H1 (cell line): ENCODE measurements around the gene ME3. TPM values are rescaled to one million over a fixed set of nuclear protein-coding genes. Genes with fewer than 3 reads are reported as not detected.

Source experiments
- CTCF ChIA-PET: fragments of 300-600 bp; sonication (Branson Sonifier 250); formaldehyde crosslinking; loops from one replicate; lab custom pipeline; 2021; ENCODE audit not compliant: partially characterized antibody; lab: Charles Lee
- POLR2A ChIA-PET: fragments of 300-600 bp; sonication (Branson Sonifier 250); formaldehyde crosslinking; loops from one replicate; lab custom pipeline; 2021; ENCODE audit warnings: inconsistent platforms; ENCODE audit not compliant: partially characterized antibody; lab: Charles Lee
- DNase-seq, 2 experiments: peaks; one replicate each; pipeline versions ENCODE4 v3.0.0 to v3.0.0-alpha.2; 2010 to 2022; ENCODE audit warnings: low spot score in 2 of 2, low read depth in 1 of 2, mixed read lengths in 1 of 2
- FAIRE-seq: peaks from 2 replicates; lab custom pipeline; 2011; peaks lifted over from hg19 to GRCh38; lab: Jason Lieb, UNC
- H2AFZ ChIP-seq: 2 replicates; pipeline ENCODE4 v1.8.1; 2012; ENCODE audit warnings: low read length, inconsistent platforms
- H2AK5ac ChIP-seq: 2 replicates; pipeline ENCODE4 v1.6.1; 2013; ENCODE audit warnings: low read depth, low read length
- H2BK120ac ChIP-seq: replicated peaks from 2 replicates; pipeline ENCODE3; 2013; ENCODE audit warnings: low read depth, low read length, inconsistent platforms
- H2BK12ac ChIP-seq: 2 replicates; pipeline ENCODE4 v1.6.1; 2013; ENCODE audit warnings: low read depth, low read length
- H2BK15ac ChIP-seq: 2 replicates; pipeline ENCODE4 v1.6.1; 2013; ENCODE audit warnings: low read length
- H2BK20ac ChIP-seq: 2 replicates; pipeline ENCODE4 v1.6.1; 2013; ENCODE audit warnings: low read length
- H2BK5ac ChIP-seq: 2 replicates; pipeline ENCODE4 v1.6.1; 2013; ENCODE audit warnings: low read depth, low read length
- H3K14ac ChIP-seq: 2 replicates; pipeline ENCODE4 v1.6.1; 2013; ENCODE audit warnings: inconsistent platforms; ENCODE audit not compliant: insufficient read length
- H3K18ac ChIP-seq: 2 replicates; pipeline ENCODE4 v1.6.1; 2013; ENCODE audit warnings: low read length; ENCODE audit errors: extremely low read depth
- H3K23ac ChIP-seq: 2 replicates; pipeline ENCODE4 v1.6.1; 2013; ENCODE audit warnings: inconsistent platforms; ENCODE audit not compliant: insufficient read length
- H3K23me2 ChIP-seq: 2 replicates; pipeline ENCODE4 v1.6.1; 2013; ENCODE audit warnings: low read depth, low read length
- H3K27ac ChIP-seq: 2 replicates; pipeline ENCODE4 v1.6.1; 2011; ENCODE audit warnings: low read depth, low read length, inconsistent platforms
- H3K27me3 ChIP-seq, 4 experiments: replicated peaks in 1 of 4; 1 replicate in 1 of 4; 2 replicates in 3 of 4; pipeline versions ENCODE4 v1.6.1 to v1.8.1; 2011 to 2013; ENCODE audit warnings: low read length in 3 of 4, mild to moderate bottlenecking in 3 of 4, inconsistent platforms in 2 of 4, mixed read lengths in 2 of 4, moderate library complexity in 1 of 4; ENCODE audit not compliant: control insufficient read depth in 3 of 4, insufficient read depth in 3 of 4; ENCODE audit errors: extremely low read depth in 1 of 4
- H3K36me3 ChIP-seq, 4 experiments: 2 replicates each; pipeline versions ENCODE4 v1.6.1 to v1.8.1; 2011 to 2013; ENCODE audit warnings: mild to moderate bottlenecking in 4 of 4, low read length in 3 of 4, moderate library complexity in 2 of 4, control low read depth in 1 of 4, inconsistent platforms in 1 of 4; ENCODE audit not compliant: insufficient read depth in 4 of 4, control insufficient read depth in 2 of 4
- H3K4ac ChIP-seq: replicated peaks from 2 replicates; pipeline ENCODE3; 2013; ENCODE audit warnings: low read length, low read depth, mixed read lengths, inconsistent platforms; ENCODE audit not compliant: insufficient read length
- H3K4me1 ChIP-seq, 4 experiments: replicated peaks in 1 of 4; 1 replicate in 1 of 4; 2 replicates in 3 of 4; pipeline versions ENCODE4 v1.6.1 to v1.8.1; 2011 to 2013; ENCODE audit warnings: low read length in 3 of 4, inconsistent platforms in 2 of 4, mixed read lengths in 1 of 4; ENCODE audit not compliant: insufficient read depth in 4 of 4, control insufficient read depth in 3 of 4
- H3K4me2 ChIP-seq, 2 experiments: 2 replicates each; pipeline versions ENCODE4 v1.6.1 to v1.8.1; 2011 to 2013; ENCODE audit warnings: low read depth in 2 of 2, low read length in 2 of 2, control low read depth in 1 of 2, inconsistent platforms in 1 of 2, mild to moderate bottlenecking in 1 of 2; ENCODE audit not compliant: insufficient read depth in 1 of 2
- H3K4me3 ChIP-seq, 4 experiments: fragments of 200-600, 300-600 bp in 1 of 4; sonication (generic), shearing (Covaris generic), sonication (Bioruptor Twin) in 1 of 4; 2 replicates each; pipeline versions ENCODE4 v1.5.1 to v1.8.1; 2011 to 2016; ENCODE audit warnings: low read length in 4 of 4, low read depth in 3 of 4, control low read depth in 2 of 4, inconsistent platforms in 2 of 4, mild to moderate bottlenecking in 2 of 4, mixed read lengths in 1 of 4, moderate library complexity in 1 of 4; ENCODE audit not compliant: insufficient read depth in 2 of 4; ENCODE audit errors: extremely low read depth in 1 of 4
- H3K56ac ChIP-seq: replicated peaks from 2 replicates; pipeline ENCODE3; 2013; ENCODE audit warnings: low read depth, mild to moderate bottlenecking, mixed read lengths, low read length, inconsistent platforms; ENCODE audit not compliant: insufficient read length
- H3K79me1 ChIP-seq: 2 replicates; pipeline ENCODE4 v1.6.1; 2013; ENCODE audit warnings: low read depth, low read length, control low read depth
- H3K79me2 ChIP-seq, 2 experiments: 2 replicates each; pipeline versions ENCODE4 v1.6.1 to v1.8.1; 2012 to 2013; ENCODE audit warnings: low read length in 2 of 2, mild to moderate bottlenecking in 2 of 2, inconsistent platforms in 1 of 2; ENCODE audit not compliant: insufficient read depth in 2 of 2, control insufficient read depth in 1 of 2
- H3K9ac ChIP-seq, 4 experiments: replicated peaks in 1 of 4; 1 replicate in 1 of 4; 2 replicates in 3 of 4; pipeline versions ENCODE4 v1.6.1 to v1.8.1; 2011 to 2013; ENCODE audit warnings: low read depth in 3 of 4, low read length in 3 of 4, control low read depth in 2 of 4, mild to moderate bottlenecking in 2 of 4, moderate library complexity in 2 of 4, inconsistent platforms in 1 of 4; ENCODE audit errors: extremely low read depth in 1 of 4
- H3K9me3 ChIP-seq, 2 experiments: 2 replicates each; pipeline versions ENCODE4 v1.6.1 to v1.8.1; 2012 to 2013; ENCODE audit warnings: mild to moderate bottlenecking in 2 of 2, moderate library complexity in 2 of 2, control low read depth in 1 of 2, inconsistent platforms in 1 of 2, low read depth in 1 of 2, low read length in 1 of 2, mixed read lengths in 1 of 2; ENCODE audit not compliant: insufficient read depth in 2 of 2
- H4K20me1 ChIP-seq, 2 experiments: replicated peaks in 1 of 2; 2 replicates each; pipeline versions ENCODE3 to v1.8.1; 2011 to 2013; ENCODE audit warnings: inconsistent platforms in 2 of 2, low read length in 2 of 2, mild to moderate bottlenecking in 1 of 2; ENCODE audit not compliant: insufficient read depth in 2 of 2, control insufficient read depth in 1 of 2
- H4K5ac ChIP-seq: 2 replicates; pipeline ENCODE4 v1.6.1; 2013; ENCODE audit warnings: low read length, low read depth, mixed read lengths, inconsistent platforms; ENCODE audit not compliant: insufficient read length
- H4K8ac ChIP-seq: 2 replicates; pipeline ENCODE4 v1.8.0; 2013; ENCODE audit warnings: mild to moderate bottlenecking, moderate library complexity, low read length, inconsistent platforms; ENCODE audit not compliant: insufficient read depth; ENCODE audit errors: extremely low read depth
- H4K91ac ChIP-seq: replicated peaks from 2 replicates; pipeline ENCODE3; 2013; ENCODE audit warnings: low read length, mixed read lengths, inconsistent platforms; ENCODE audit not compliant: insufficient read length
- KDM1A ChIP-seq: fragments of 200-600, 300-600 bp; sonication (generic); IDR thresholded peaks from 2 replicates; pipeline ENCODE4 v1.7.1; 2016; ENCODE audit warnings: mild to moderate bottlenecking, low read length, borderline replicate concordance
- POLR2A ChIP-seq, 2 experiments: IDR thresholded peaks; 1 replicate in 1 of 2; 2 replicates in 1 of 2; pipeline ENCODE4 v1.6.1; 2011; ENCODE audit warnings: low read depth in 2 of 2, low read length in 2 of 2, mild to moderate bottlenecking in 2 of 2; ENCODE audit errors: control extremely low read depth in 1 of 2
- RNF2 ChIP-seq: fragments of 200-900, 300-1000 bp; sonication (generic); IDR thresholded peaks from 2 replicates; pipeline ENCODE4 v1.7.1; 2016; ENCODE audit warnings: borderline replicate concordance, low read depth, mild to moderate bottlenecking, antibody characterized with exemption, low read length; ENCODE audit not compliant: poor library complexity, severe bottlenecking; ENCODE audit errors: missing control alignments
- RXRA ChIP-seq: IDR thresholded peaks from 2 replicates; pipeline ENCODE4 v1.6.1; 2011; ENCODE audit warnings: low read depth, mild to moderate bottlenecking, low read length, moderate library complexity; ENCODE audit not compliant: insufficient read depth
- ZNF274 ChIP-seq: IDR thresholded peaks from 2 replicates; pipeline ENCODE4 v1.7.0; 2012; ENCODE audit warnings: low read length, borderline replicate concordance; ENCODE audit errors: extremely low read depth
- WGBS, 2 experiments: shearing (Covaris generic) in 1 of 2; methylation state at CpG; one replicate each; pipeline versions ENCODE4 v1.1.6 to v1.1.7; 2013 to 2015; ENCODE audit warnings: low lambda C conversion rate in 2 of 2, mixed read lengths in 2 of 2, inconsistent platforms in 1 of 2, low coverage in 1 of 2, missing lambda C conversion rate in 1 of 2; ENCODE audit not compliant: insufficient replicate concordance in 2 of 2, insufficient coverage in 1 of 2, insufficient read length in 1 of 2; ENCODE audit errors: extremely low coverage in 1 of 2, missing lambda C conversion rate in 1 of 2; 5-methylcytosine and 5-hydroxymethylcytosine counted together
- polyA plus RNA-seq, 7 experiments: library from polyadenylated mRNA; depleted of rRNA in 3 of 7; stranded (reverse) in 5 of 7; unstranded in 2 of 7; fragments of >200 nt in 5 of 7; fragments of 200-250 nt in 2 of 7; gene quantifications; 1 replicate in 5 of 7; 2 replicates in 1 of 7; 4 replicates in 1 of 7; pipeline versions ENCODE4 v1.2.1 to v1.2.3, GENCODE V29; 2011 to 2013; ENCODE audit warnings: missing spikeins in 2 of 7, mixed read lengths in 2 of 7
- total RNA-seq: library from RNA; stranded (reverse); fragmentation: NEBNext Ultra II Directional; extraction: Animal tissue kit (Norgen Biotek cat#: 25700); gene quantifications from 2 replicates; pipeline ENCODE4 v1.2.1, GENCODE V29; 2021

The ME3 gene
- total and polyA plus RNA-seq, 2 of the 8 experiments (the other 6 are each of a cell fraction or from before 2014, with no cell fraction given), result 1.5 to 2.8 TPM

- peaks cover 0 to 4% (median 1%) of the 10 kb centered on the region in 4 experiments; a peak in 2 of 7 replicates for H3K4me1 ChIP-seq
- no peak for FAIRE-seq
- no peak overlapping the region for H2BK120ac ChIP-seq
- H2AFZ ChIP-seq, result no peak overlapping the region
- TF ChIP-seq KDM1A (no peak), RXRA (no peak), ZNF274 (no peak), RNF2 (no peak), POLR2A (IDR thresholded peaks at IDR 0.05; ENCODE audit: control extremely low read depth in 1 of 2, low read depth in 2 of 2, low read length in 2 of 2) (no peak)
- H2BK5ac ChIP-seq, result no peak overlapping the region
- no peak overlapping the region for H2BK20ac ChIP-seq
- no peak overlapping the region for H3K4ac ChIP-seq
- H4K8ac ChIP-seq, result no peak overlapping the region
- no peak overlapping the region for H2AK5ac ChIP-seq
- H3K18ac ChIP-seq, result no peak overlapping the region
- no peaks in the 10 kb centered on the region for H3K79me1 ChIP-seq
- H3K79me2 ChIP-seq, result no peaks in the 10 kb centered on the region
- no peak overlapping the region for H3K9ac ChIP-seq
- ChIA-PET CTCF (interaction anchor here (0.8 to 1.7 kb wide), 7 partner anchors 14 to 145 kb away, joined by 3 to 5 read pairs (median 3); no protein-coding TSS in a partner anchor), POLR2A (no interaction called here)
- DNase-seq, result no peak
- no peaks in the 10 kb centered on the region for H4K20me1 ChIP-seq
- H4K5ac ChIP-seq, result no peak overlapping the region
- no peak overlapping the region for H3K56ac ChIP-seq
- H2BK12ac ChIP-seq, result no peak overlapping the region
- H4K91ac ChIP-seq, result no peak overlapping the region
- no peak overlapping the region for H2BK15ac ChIP-seq
- no peak overlapping the region for H3K4me2 ChIP-seq
- no peak overlapping the region for H3K27ac ChIP-seq
- 87% methylated on average over 4 of the region's 4 CpGs; no CpG with 5 or more reads in 1 of the 2 experiments for WGBS, 2 experiments
- no peak overlapping the region for H3K14ac ChIP-seq
- no peak overlapping the region for H3K23ac ChIP-seq
- no peaks in the 10 kb centered on the region for H3K36me3 ChIP-seq
- H3K9me3 ChIP-seq, result no peaks in the 10 kb centered on the region
- H3K27me3 ChIP-seq, result no peaks in the 10 kb centered on the region
- H3K23me2 ChIP-seq, result no peaks in the 10 kb centered on the region
- no peak overlapping the region for H3K4me3 ChIP-seq
Measured at GRCh38 chr11:86551288-86552092, 120.9 kb downstream of the ME3 start.
